HCT116 (cell line): ENCODE data around the gene TYW1. TPM values are rescaled to one million over a fixed set of nuclear protein-coding genes. Genes with fewer than 3 reads are reported as not detected.
"Not testable (repeated sequence)": the region's sequence is repeated elsewhere in the genome, so short reads cannot be mapped to it uniquely, and the experiment has no call there.

ENCODE experiments used
- ATAC-seq: fragments of 200-7000 bp; cut with Tn5 transposase; 2 replicates; pipeline ENCODE4 v1.9.1; 2020; ENCODE audit warnings: mild to moderate bottlenecking, moderate library complexity
- BruUV-seq: library from RNA; stranded (reverse); fragments of 400-500 nt; replicated peaks from 2 replicates; lab custom pipeline; 2021; lab: Mats Ljungman, UMichigan
- CTCF ChIA-PET: fragments of 300-600 bp; sonication (Branson Sonifier 250); formaldehyde crosslinking; loops from one replicate; lab custom pipeline; 2021; ENCODE audit warnings: antibody characterized with exemption; lab: Charles Lee
- POLR2A ChIA-PET: fragments of 300-600, 350-600 bp; sonication (Branson Sonifier 250); formaldehyde crosslinking; loops from one replicate; lab custom pipeline; 2021; ENCODE audit warnings: antibody characterized with exemption; lab: Charles Lee
- RAD21 ChIA-PET, 2 experiments: fragments of 300-600 bp; sonication (Branson Sonifier 250); formaldehyde crosslinking; loops; one replicate each; lab custom pipeline; 2023; ENCODE audit warnings: low total read pairs in 2 of 2; ENCODE audit not compliant: uncharacterized antibody in 2 of 2, unreplicated experiment in 2 of 2, low non-redundant PET in 1 of 2; lab: Charles Lee
- DNase-seq: peaks from one replicate; pipeline ENCODE4 v3.0.0-alpha.2; 2010; ENCODE audit warnings: low read depth, low spot score
- H2AFZ ChIP-seq: fragments of 200-600 bp; shearing (Covaris generic), sonication (generic); 2 replicates; pipeline ENCODE4 v1.6.1; 2017; ENCODE audit warnings: low read depth, mixed run types, mixed read lengths, antibody characterized with exemption, low read length; ENCODE audit not compliant: poor library complexity, severe bottlenecking
- H3K27ac ChIP-seq: 2 replicates; pipeline ENCODE4 v1.5.1; 2012; ENCODE audit warnings: low read depth, low read length
- H3K27me3 ChIP-seq: fragments of 200-600 bp; sonication (generic); 2 replicates; pipeline ENCODE4 v1.6.1; 2016; ENCODE audit warnings: mixed run types, low read length, mixed read lengths; ENCODE audit not compliant: insufficient read depth
- H3K36me3 ChIP-seq, 2 experiments: fragments of 200-500 bp in 1 of 2; fragments of 200-600 bp in 1 of 2; sonication (Bioruptor generic) in 1 of 2; sonication (generic) in 1 of 2; 2 replicates each; pipeline versions ENCODE4 v1.5.1 to v1.6.1; 2014 to 2016; ENCODE audit warnings: low read length in 2 of 2, inconsistent platforms in 1 of 2, mixed read lengths in 1 of 2, mixed run types in 1 of 2; ENCODE audit not compliant: insufficient read depth in 2 of 2, control insufficient read depth in 1 of 2
- H3K4me1 ChIP-seq, 2 experiments: fragments of 200-600 bp in 1 of 2; sonication (generic) in 1 of 2; 2 replicates each; pipeline versions ENCODE4 v1.5.1 to v1.6.1; 2012 to 2017; ENCODE audit warnings: low read length in 2 of 2, inconsistent platforms in 1 of 2, mild to moderate bottlenecking in 1 of 2, mixed read lengths in 1 of 2, mixed run types in 1 of 2, moderate library complexity in 1 of 2; ENCODE audit not compliant: insufficient read depth in 2 of 2, control insufficient read depth in 1 of 2
- H3K4me2 ChIP-seq: fragments of 200-600 bp; sonication (generic); 2 replicates; pipeline ENCODE4 v1.6.1; 2017; ENCODE audit warnings: mixed run types, low read length, mixed read lengths
- H3K4me3 ChIP-seq, 2 experiments: fragments of 200-600 bp in 1 of 2; sonication (generic) in 1 of 2; replicated peaks in 1 of 2; 2 replicates each; pipeline ENCODE4 v1.5.1; 2011 to 2016; ENCODE audit warnings: low read length in 2 of 2, control low read depth in 1 of 2, low read depth in 1 of 2, mild to moderate bottlenecking in 1 of 2, mixed read lengths in 1 of 2, mixed run types in 1 of 2
- H3K79me2 ChIP-seq: fragments of 200-600 bp; sonication (generic); 2 replicates; pipeline ENCODE4 v1.6.1; 2017; ENCODE audit warnings: mild to moderate bottlenecking, mixed run types, low read length, moderate library complexity, mixed read lengths; ENCODE audit not compliant: insufficient read depth
- H3K9ac ChIP-seq: fragments of 200-600 bp; sonication (generic); 2 replicates; pipeline ENCODE4 v1.6.1; 2016; ENCODE audit warnings: low read length, mixed read lengths
- H3K9me2 ChIP-seq: fragments of 200-600 bp; sonication (generic), shearing (Covaris generic); 2 replicates; pipeline ENCODE4 v1.6.1; 2017; ENCODE audit warnings: mixed run types, mild to moderate bottlenecking, moderate library complexity; ENCODE audit not compliant: insufficient read depth
- H3K9me3 ChIP-seq, 2 experiments: fragments of 200-500 bp in 1 of 2; fragments of 200-600 bp in 1 of 2; sonication (Bioruptor generic) in 1 of 2; sonication (generic) in 1 of 2; 2 replicates each; pipeline ENCODE4 v1.6.1; 2014 to 2017; ENCODE audit warnings: low read length in 2 of 2, mixed read lengths in 2 of 2, inconsistent platforms in 1 of 2, low read depth in 1 of 2, mild to moderate bottlenecking in 1 of 2, mixed run types in 1 of 2, moderate library complexity in 1 of 2; ENCODE audit not compliant: control insufficient read depth in 1 of 2, insufficient read depth in 1 of 2
- H4K20me1 ChIP-seq: fragments of 200-600 bp; sonication (generic), shearing (Covaris generic); 2 replicates; pipeline ENCODE4 v1.6.1; 2017; ENCODE audit warnings: mixed run types, mild to moderate bottlenecking, moderate library complexity; ENCODE audit not compliant: insufficient read depth
- intact Hi-C: fragments of 100-400 bp; cut with micrococcal nuclease; formaldehyde crosslinking; loops from 2 replicates; pipeline ENCODE4 v1.10.0; 2022
- total RNA-seq: library from RNA; stranded (reverse); gene quantifications from one replicate; pipeline ENCODE4 v1.2.1, GENCODE V29; 2021; ENCODE audit not compliant: unreplicated experiment

TYW1 gene
- total RNA-seq, 1 experiment from 2014 or later, result 16.6 TPM

DNA sequence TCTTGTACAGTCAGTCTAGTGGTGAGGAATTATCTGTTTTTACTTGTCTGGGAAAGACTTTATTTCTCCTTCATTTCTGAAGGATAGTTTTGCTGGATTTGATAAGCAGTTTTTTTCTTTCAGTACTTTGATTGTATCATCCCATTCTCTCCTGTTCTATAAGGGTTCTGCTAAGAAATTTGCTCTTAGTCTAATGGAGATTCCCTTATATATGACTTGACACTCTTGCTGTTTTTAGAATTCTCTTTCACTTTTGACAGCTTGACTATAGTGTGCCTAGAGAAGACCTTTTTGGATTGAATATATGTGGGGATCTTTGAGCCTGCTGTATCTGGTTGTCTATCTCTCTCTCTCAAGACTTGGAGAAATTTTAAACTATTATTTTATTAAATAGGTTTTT lies 157.7 kb downstream of the TYW1 start:
- H3K9me2 ChIP-seq, CTCF ChIA-PET, BruUV-seq, RAD21 ChIA-PET, H3K27me3 ChIP-seq, intact Hi-C loops, POLR2A ChIA-PET, H3K9ac ChIP-seq, H2AFZ ChIP-seq, H3K79me2 ChIP-seq, H3K36me3 ChIP-seq, H4K20me1 ChIP-seq, DNase-seq, H3K9me3 ChIP-seq, ATAC-seq, H3K27ac ChIP-seq, H3K4me1 ChIP-seq, H3K4me2 ChIP-seq, H3K4me3 ChIP-seq: not testable (repeated sequence)

DNA sequence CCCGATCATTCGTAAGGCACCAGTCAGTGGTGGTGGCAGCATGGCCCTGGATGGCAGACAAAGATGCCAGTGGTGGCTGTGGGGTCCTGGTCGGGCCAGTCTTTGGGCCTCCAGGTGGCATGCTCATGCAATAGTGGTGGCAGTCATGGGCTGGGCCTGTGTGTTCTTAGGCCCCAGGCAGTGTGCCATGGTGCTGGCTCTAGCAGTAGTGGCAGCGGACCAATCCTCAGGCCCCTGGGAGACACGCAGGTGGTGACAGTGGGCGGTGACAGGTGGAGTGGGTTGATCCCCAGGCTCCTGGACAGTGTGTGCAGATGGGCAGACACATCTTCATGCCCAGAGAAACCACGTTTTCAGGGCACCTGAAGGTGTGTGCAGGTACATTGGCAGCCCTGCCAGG lies 159.4 kb downstream of the TYW1 start:
- H3K9me3 ChIP-seq, intact Hi-C loops, H2AFZ ChIP-seq, H3K27me3 ChIP-seq, ATAC-seq, H3K9ac ChIP-seq, H3K4me3 ChIP-seq, H3K79me2 ChIP-seq, H4K20me1 ChIP-seq, H3K36me3 ChIP-seq, CTCF ChIA-PET, BruUV-seq, DNase-seq, H3K4me2 ChIP-seq, RAD21 ChIA-PET, H3K9me2 ChIP-seq, H3K27ac ChIP-seq, POLR2A ChIA-PET, H3K4me1 ChIP-seq: not testable (repeated sequence)

DNA sequence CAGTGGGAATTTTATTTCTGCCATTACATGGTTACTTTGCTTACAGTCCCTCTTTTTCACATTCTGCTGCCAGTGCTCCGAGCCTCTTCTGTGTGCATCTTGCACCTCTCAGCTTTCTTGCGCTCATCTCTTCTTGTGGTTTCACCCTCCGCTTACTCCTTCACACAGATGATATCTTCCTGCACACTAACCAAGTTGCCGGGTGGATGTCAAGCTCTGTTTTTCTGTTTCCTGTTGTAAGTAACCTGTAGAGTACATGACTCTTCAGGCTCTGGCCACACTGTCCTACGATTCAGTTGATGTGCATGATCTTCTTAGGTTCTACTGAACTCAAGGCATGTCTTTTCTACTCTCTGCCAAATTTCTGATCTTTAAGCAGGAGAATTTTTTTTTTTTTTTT lies 166.7 kb downstream of the TYW1 start:
- BruUV-seq, POLR2A ChIA-PET, intact Hi-C loops, ATAC-seq, H3K9ac ChIP-seq, H3K9me3 ChIP-seq, H4K20me1 ChIP-seq, H3K36me3 ChIP-seq, RAD21 ChIA-PET, DNase-seq, H3K9me2 ChIP-seq, H3K4me2 ChIP-seq, H3K4me1 ChIP-seq, CTCF ChIA-PET, H3K27ac ChIP-seq, H3K4me3 ChIP-seq, H3K79me2 ChIP-seq, H2AFZ ChIP-seq, H3K27me3 ChIP-seq: not testable (repeated sequence)

DNA sequence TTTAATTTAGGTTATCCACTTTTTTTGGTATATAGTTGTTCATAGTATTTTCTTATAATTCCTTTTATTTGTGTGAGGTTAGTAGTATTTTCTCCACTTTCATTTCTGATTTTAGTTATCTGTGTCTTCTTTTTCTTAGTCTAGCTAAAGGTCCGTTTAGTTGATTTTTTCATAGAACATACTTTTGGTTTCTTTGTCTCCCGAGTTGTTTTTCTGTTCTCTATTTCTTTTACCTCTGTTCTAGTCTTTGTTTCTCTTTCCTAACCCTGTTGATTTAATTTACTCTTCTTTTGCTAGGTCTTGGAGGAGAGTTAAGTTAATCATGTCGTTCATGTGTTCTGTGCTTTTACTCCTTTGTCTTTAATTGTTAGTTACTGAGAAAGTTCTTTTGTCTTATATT lies 174.5 kb downstream of the TYW1 start:
- H3K79me2 ChIP-seq, intact Hi-C loops, ATAC-seq, BruUV-seq, CTCF ChIA-PET, RAD21 ChIA-PET, H4K20me1 ChIP-seq, POLR2A ChIA-PET, H3K9me2 ChIP-seq, H3K4me1 ChIP-seq, H3K4me3 ChIP-seq, H3K27me3 ChIP-seq, H3K36me3 ChIP-seq, H2AFZ ChIP-seq, H3K27ac ChIP-seq, H3K9me3 ChIP-seq, DNase-seq, H3K9ac ChIP-seq, H3K4me2 ChIP-seq: not testable (repeated sequence)
